NOMO-1 treated with DMSO at 0.1 percent for 48 hours (cell line): Measurements from ENCODE around the gene CTNND2.

Experiments
- DNase-seq: peaks from one replicate; lab custom pipeline; 2025; ENCODE audit not compliant: unreplicated experiment; lab: John Stamatoyannopoulos, UW

CTNND2 gene

GRCh38 chr5:11214864-11215644, 689.2 kb downstream of the CTNND2 start:
- no peak for DNase-seq

- DNase-seq, result no peak
Measured at GRCh38 chr5:11212706-11213105, 691.5 kb downstream of the CTNND2 start.

- no peak for DNase-seq
Measured at GRCh38 chr5:11197726-11198125, 706.5 kb downstream of the CTNND2 start.

- no peak for DNase-seq
Measured at GRCh38 chr5:11191673-11192072, 712.6 kb downstream of the CTNND2 start.

- DNase-seq, result peak; percentile 13
Measured at GRCh38 chr5:11182441-11183080, 721.7 kb downstream of the CTNND2 start.

GRCh38 chr5:11181940-11182339, 722.3 kb downstream of the CTNND2 start:
- DNase-seq, result no peak

GRCh38 chr5:11180890-11181289, 723.4 kb downstream of the CTNND2 start:
- no peak for DNase-seq

GRCh38 chr5:11177999-11178711, 726.1 kb downstream of the CTNND2 start:
- no peak for DNase-seq

- no peak for DNase-seq
Measured at GRCh38 chr5:11174591-11174990, 729.7 kb downstream of the CTNND2 start.

- no peak for DNase-seq
Measured at GRCh38 chr5:11172484-11172883, 731.8 kb downstream of the CTNND2 start.

GRCh38 chr5:11171236-11171635, 733.0 kb downstream of the CTNND2 start:
- DNase-seq, result no peak

GRCh38 chr5:11166923-11167322, 737.3 kb downstream of the CTNND2 start:
- DNase-seq, result no peak

- no peak for DNase-seq
Measured at GRCh38 chr5:11164531-11165294, 739.5 kb downstream of the CTNND2 start.

GRCh38 chr5:11157132-11157531, 747.1 kb downstream of the CTNND2 start:
- DNase-seq, result no peak

GRCh38 chr5:11153670-11154382, 750.4 kb downstream of the CTNND2 start:
- no peak for DNase-seq

- no peak for DNase-seq
Measured at GRCh38 chr5:11152368-11152767, 751.9 kb downstream of the CTNND2 start.

GRCh38 chr5:11150976-11151375, 753.3 kb downstream of the CTNND2 start:
- no peak for DNase-seq

- DNase-seq, result no peak
Measured at GRCh38 chr5:11148810-11149539, 755.3 kb downstream of the CTNND2 start.

GRCh38 chr5:11146171-11146570, 758.1 kb downstream of the CTNND2 start:
- DNase-seq, result no peak
